Neural cell (in vitro differentiated cells): ENCODE results near the gene MMAB. TPM values are rescaled to one million over a fixed set of nuclear protein-coding genes. Genes with fewer than 3 reads are reported as not detected.

ENCODE experiments used
- H2AFZ ChIP-seq: fragments of 200-600, 300-800 bp; sonication (generic), shearing (Covaris generic); 2 replicates; pipeline ENCODE4 v1.6.0; 2014; ENCODE audit warnings: low read depth, mild to moderate bottlenecking, antibody characterized with exemption, low read length, moderate library complexity
- H3F3A ChIP-seq: fragments of 200-600 bp; shearing (Covaris generic); 2 replicates; pipeline ENCODE4 v1.6.1; 2016; ENCODE audit warnings: mild to moderate bottlenecking, moderate library complexity, mixed read lengths, antibody characterized with exemption, low read length; ENCODE audit not compliant: insufficient read depth, poor library complexity, severe bottlenecking
- H3K27ac ChIP-seq: fragments of 200-600, 300-800 bp; sonication (generic), shearing (Covaris generic); 2 replicates; pipeline ENCODE4 v1.5.1; 2014; ENCODE audit warnings: mild to moderate bottlenecking, low read length, moderate library complexity
- H3K27me3 ChIP-seq: fragments of 300-800, 200-600 bp; sonication (generic), shearing (Covaris generic); 2 replicates; pipeline ENCODE4 v1.6.0; 2014; ENCODE audit warnings: mild to moderate bottlenecking, low read depth, low read length, moderate library complexity; ENCODE audit not compliant: insufficient read depth
- H3K36me3 ChIP-seq: fragments of 300-800, 200-600 bp; sonication (generic), shearing (Covaris generic); 2 replicates; pipeline ENCODE4 v1.5.1; 2014; ENCODE audit warnings: mild to moderate bottlenecking, antibody characterized with exemption, low read length, moderate library complexity; ENCODE audit not compliant: insufficient read depth
- H3K4me2 ChIP-seq: fragments of 300-800, 200-600 bp; sonication (generic), shearing (Covaris generic); 2 replicates; pipeline ENCODE4 v1.6.0; 2014; ENCODE audit warnings: mild to moderate bottlenecking, low read length
- H3K4me3 ChIP-seq: fragments of 300-800, 200-600 bp; sonication (generic), shearing (Covaris generic); 2 replicates; pipeline ENCODE4 v1.5.1; 2014; ENCODE audit warnings: mild to moderate bottlenecking, low read length, moderate library complexity
- H3K79me2 ChIP-seq: fragments of 200-600 bp; shearing (Covaris generic); replicated peaks from 2 replicates; pipeline ENCODE4 v1.6.0; 2014; ENCODE audit warnings: mild to moderate bottlenecking, low read length, moderate library complexity; ENCODE audit not compliant: insufficient read depth
- H3K9ac ChIP-seq: fragments of 300-800, 200-600 bp; sonication (generic), shearing (Covaris generic); 2 replicates; pipeline ENCODE4 v1.6.1; 2016; ENCODE audit warnings: mild to moderate bottlenecking, low read length, mixed read lengths
- H3K9me2 ChIP-seq: fragments of 200-600 bp; shearing (Covaris generic); 2 replicates; pipeline ENCODE4 v1.6.1; 2016; ENCODE audit warnings: mild to moderate bottlenecking, low read length, mixed read lengths; ENCODE audit not compliant: insufficient read depth
- H3K9me3 ChIP-seq: fragments of 200-600, 300-800 bp; sonication (generic), shearing (Covaris generic); 2 replicates; pipeline ENCODE4 v1.6.1; 2016; ENCODE audit warnings: mild to moderate bottlenecking, mixed run types, low read length, moderate library complexity, mixed read lengths
- H4K20me1 ChIP-seq: fragments of 200-600 bp; shearing (Covaris generic); 2 replicates; pipeline ENCODE4 v1.6.1; 2016; ENCODE audit warnings: mild to moderate bottlenecking, mixed run types; ENCODE audit not compliant: insufficient read depth
- EP300 ChIP-seq: fragments of 450-650 bp; conservative IDR thresholded peaks from 2 replicates; pipeline ENCODE4 v1.6.1; 2014; ENCODE audit warnings: antibody characterized with exemption, mild to moderate bottlenecking, moderate library complexity; ENCODE audit not compliant: poor library complexity, severe bottlenecking
- MXI1 ChIP-seq: fragments of 450-650 bp; conservative IDR thresholded peaks from 2 replicates; pipeline ENCODE4 v1.6.1; 2014; ENCODE audit warnings: antibody characterized with exemption, mild to moderate bottlenecking; ENCODE audit not compliant: poor library complexity, severe bottlenecking
- RAD21 ChIP-seq: fragments of 450-650 bp; conservative IDR thresholded peaks from 2 replicates; pipeline ENCODE4 v1.6.1; 2014; ENCODE audit warnings: antibody characterized with exemption, mild to moderate bottlenecking, moderate library complexity
- SMC3 ChIP-seq: fragments of 450-650 bp; conservative IDR thresholded peaks from 2 replicates; pipeline ENCODE4 v1.6.1; 2014; ENCODE audit warnings: antibody characterized with exemption, mild to moderate bottlenecking, moderate library complexity; ENCODE audit not compliant: poor library complexity
- TAF1 ChIP-seq: IDR thresholded peaks from 2 replicates; pipeline ENCODE4 v1.6.1; 2012; ENCODE audit warnings: low read depth
- polyA plus RNA-seq: library from polyadenylated mRNA; depleted of rRNA; stranded (reverse); fragments of >200 nt; gene quantifications from 2 replicates; pipeline ENCODE4 v1.2.3, GENCODE V29; 2014
- TF ChIP-seq, protein P1 (sequence below): fragments of 450-650 bp; IDR thresholded peaks from 2 replicates; pipeline ENCODE4 v1.5.1; 2014; ENCODE audit warnings: antibody characterized with exemption, mild to moderate bottlenecking, moderate library complexity; ENCODE audit not compliant: poor library complexity, severe bottlenecking
- TF ChIP-seq, protein P2 (sequence below): IDR thresholded peaks from 2 replicates; pipeline ENCODE4 v1.6.1; 2012; ENCODE audit warnings: borderline replicate concordance

MMAB gene
- polyA plus RNA-seq, 1 donor from 2014 or later: 52.6 TPM

DNA sequence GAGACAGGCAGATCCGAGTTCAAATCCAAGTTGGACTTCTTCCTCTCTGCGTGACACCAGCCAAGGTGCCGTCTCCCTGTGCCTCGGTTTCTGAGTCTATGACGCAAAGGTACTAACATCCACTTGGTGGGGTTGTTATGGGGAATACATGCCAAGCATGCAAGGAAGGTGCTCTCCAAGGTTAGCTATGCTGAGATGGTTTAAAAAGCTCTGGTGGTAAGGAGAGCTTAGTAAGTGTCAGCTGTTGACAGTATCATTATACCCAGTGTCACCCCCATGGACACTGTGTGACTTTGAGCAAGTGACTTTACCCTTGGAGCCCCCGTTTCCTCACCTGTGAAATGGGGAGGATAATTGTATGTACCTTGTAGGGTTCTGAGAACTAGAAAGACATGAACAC lies 22.2 kb downstream of the MMAB start:
- Histone ChIP-seq H3K79me2 (no peaks in the 10 kb centered on the region), H3K9me3 (no peaks in the 10 kb centered on the region), H4K20me1 (no peaks in the 10 kb centered on the region), H3K27ac (no peak overlapping the region), H3K36me3 (no peaks in the 10 kb centered on the region), H3K27me3 (no peaks in the 10 kb centered on the region), H3K4me3 (no peak overlapping the region), H3K9me2 (no peaks in the 10 kb centered on the region), H3K9ac (no peak overlapping the region), H3K4me2 (no peak overlapping the region), H2AFZ (no peak overlapping the region), H3F3A (no peaks in the 10 kb centered on the region)
- TF ChIP-seq, protein P1, sequence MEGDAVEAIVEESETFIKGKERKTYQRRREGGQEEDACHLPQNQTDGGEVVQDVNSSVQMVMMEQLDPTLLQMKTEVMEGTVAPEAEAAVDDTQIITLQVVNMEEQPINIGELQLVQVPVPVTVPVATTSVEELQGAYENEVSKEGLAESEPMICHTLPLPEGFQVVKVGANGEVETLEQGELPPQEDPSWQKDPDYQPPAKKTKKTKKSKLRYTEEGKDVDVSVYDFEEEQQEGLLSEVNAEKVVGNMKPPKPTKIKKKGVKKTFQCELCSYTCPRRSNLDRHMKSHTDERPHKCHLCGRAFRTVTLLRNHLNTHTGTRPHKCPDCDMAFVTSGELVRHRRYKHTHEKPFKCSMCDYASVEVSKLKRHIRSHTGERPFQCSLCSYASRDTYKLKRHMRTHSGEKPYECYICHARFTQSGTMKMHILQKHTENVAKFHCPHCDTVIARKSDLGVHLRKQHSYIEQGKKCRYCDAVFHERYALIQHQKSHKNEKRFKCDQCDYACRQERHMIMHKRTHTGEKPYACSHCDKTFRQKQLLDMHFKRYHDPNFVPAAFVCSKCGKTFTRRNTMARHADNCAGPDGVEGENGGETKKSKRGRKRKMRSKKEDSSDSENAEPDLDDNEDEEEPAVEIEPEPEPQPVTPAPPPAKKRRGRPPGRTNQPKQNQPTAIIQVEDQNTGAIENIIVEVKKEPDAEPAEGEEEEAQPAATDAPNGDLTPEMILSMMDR: no peak

DNA sequence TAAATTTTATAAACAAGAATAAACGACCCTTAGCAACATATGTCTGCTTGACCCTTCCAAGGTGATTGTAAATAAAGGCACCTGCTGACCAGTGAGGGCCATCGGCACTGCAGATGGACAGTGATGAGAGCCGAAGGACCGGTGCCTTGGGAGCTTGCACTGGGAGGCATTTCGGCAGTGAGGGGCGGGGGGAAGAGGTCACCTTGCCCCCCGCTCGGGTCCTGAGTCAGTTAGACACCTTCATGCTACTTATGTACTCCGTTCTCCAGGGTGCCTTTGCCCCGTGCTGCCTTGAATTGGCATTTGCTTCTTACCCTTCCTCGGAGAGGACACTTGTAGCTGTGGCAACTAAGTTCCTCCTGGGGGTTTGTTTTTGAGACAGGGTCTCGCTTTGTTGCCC lies 23.0 kb downstream of the MMAB start:
- no peaks in the 10 kb centered on the region for H3K9me3 ChIP-seq
- H3K9me2 ChIP-seq: no peaks in the 10 kb centered on the region
- H3K4me2 ChIP-seq: no peak overlapping the region
- no peaks in the 10 kb centered on the region for H3K36me3 ChIP-seq
- no peaks in the 10 kb centered on the region for H3K79me2 ChIP-seq
- H2AFZ ChIP-seq: no peak overlapping the region
- H3K27me3 ChIP-seq: no peaks in the 10 kb centered on the region
- TF ChIP-seq, protein P2, sequence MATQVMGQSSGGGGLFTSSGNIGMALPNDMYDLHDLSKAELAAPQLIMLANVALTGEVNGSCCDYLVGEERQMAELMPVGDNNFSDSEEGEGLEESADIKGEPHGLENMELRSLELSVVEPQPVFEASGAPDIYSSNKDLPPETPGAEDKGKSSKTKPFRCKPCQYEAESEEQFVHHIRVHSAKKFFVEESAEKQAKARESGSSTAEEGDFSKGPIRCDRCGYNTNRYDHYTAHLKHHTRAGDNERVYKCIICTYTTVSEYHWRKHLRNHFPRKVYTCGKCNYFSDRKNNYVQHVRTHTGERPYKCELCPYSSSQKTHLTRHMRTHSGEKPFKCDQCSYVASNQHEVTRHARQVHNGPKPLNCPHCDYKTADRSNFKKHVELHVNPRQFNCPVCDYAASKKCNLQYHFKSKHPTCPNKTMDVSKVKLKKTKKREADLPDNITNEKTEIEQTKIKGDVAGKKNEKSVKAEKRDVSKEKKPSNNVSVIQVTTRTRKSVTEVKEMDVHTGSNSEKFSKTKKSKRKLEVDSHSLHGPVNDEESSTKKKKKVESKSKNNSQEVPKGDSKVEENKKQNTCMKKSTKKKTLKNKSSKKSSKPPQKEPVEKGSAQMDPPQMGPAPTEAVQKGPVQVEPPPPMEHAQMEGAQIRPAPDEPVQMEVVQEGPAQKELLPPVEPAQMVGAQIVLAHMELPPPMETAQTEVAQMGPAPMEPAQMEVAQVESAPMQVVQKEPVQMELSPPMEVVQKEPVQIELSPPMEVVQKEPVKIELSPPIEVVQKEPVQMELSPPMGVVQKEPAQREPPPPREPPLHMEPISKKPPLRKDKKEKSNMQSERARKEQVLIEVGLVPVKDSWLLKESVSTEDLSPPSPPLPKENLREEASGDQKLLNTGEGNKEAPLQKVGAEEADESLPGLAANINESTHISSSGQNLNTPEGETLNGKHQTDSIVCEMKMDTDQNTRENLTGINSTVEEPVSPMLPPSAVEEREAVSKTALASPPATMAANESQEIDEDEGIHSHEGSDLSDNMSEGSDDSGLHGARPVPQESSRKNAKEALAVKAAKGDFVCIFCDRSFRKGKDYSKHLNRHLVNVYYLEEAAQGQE: no peak
- no peak for TF ChIP-seq EP300
- TF ChIP-seq, protein P1: no peak
- no peaks in the 10 kb centered on the region for H3F3A ChIP-seq
- no peak overlapping the region for H3K4me3 ChIP-seq
- no peak overlapping the region for H3K27ac ChIP-seq
- no peak overlapping the region for H3K9ac ChIP-seq
- H4K20me1 ChIP-seq: no peaks in the 10 kb centered on the region

DNA sequence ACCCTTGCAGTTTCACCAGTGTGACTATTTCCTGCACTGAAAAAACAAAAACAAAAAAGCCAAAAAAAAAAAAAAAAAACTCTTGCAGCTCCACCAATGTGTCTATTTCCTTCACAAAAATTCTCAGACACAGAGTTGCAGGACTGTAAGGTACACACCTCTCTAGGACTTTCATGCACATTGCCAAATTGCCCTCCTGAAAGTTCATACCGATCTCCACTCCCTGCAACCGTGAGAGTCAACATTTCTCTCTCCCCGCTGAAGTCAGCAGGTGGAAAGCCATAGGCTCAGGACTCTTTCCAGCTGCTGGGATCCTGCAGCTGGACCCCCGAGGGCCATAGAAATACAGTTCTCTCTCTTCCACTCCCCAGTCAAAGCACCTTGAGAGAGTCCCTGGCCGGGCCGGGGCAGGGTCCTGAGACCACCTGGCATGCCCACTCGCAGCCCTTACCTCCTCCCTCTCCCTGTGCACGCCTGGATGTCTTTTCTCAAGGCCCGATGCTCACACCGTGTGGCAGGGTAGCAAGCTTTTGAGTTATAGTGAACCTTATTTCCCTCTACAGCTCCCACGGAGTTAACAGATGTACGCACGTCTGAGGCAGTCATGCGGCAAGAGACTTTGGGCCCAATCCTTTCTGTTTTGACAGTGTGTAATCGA lies 23.6 kb downstream of the MMAB start:
- H3K9ac ChIP-seq: no peak overlapping the region
- no peaks in the 10 kb centered on the region for H3K79me2 ChIP-seq
- no peaks in the 10 kb centered on the region for H3F3A ChIP-seq
- H3K27ac ChIP-seq: no peak overlapping the region
- H2AFZ ChIP-seq: no peak overlapping the region
- no peaks in the 10 kb centered on the region for H3K9me2 ChIP-seq
- H3K4me3 ChIP-seq: no peak overlapping the region
- no peaks in the 10 kb centered on the region for H4K20me1 ChIP-seq
- no peaks in the 10 kb centered on the region for H3K36me3 ChIP-seq
- no peak overlapping the region for H3K4me2 ChIP-seq
- H3K27me3 ChIP-seq: no peaks in the 10 kb centered on the region
- H3K9me3 ChIP-seq: no peaks in the 10 kb centered on the region
- TF ChIP-seq SMC3: no peak
- TF ChIP-seq, protein P2: no peak
- TF ChIP-seq MXI1: no peak
- no peak for TF ChIP-seq RAD21
- TF ChIP-seq TAF1: no peak
- TF ChIP-seq EP300: no peak
- TF ChIP-seq, protein P1: no peak
